Posterior vena cava (tissue), 2 donors: Measurements from ENCODE around the gene SRD5A3. TPM values are rescaled to one million over a fixed set of nuclear protein-coding genes. Genes with fewer than 3 reads are reported as not detected.

Source experiments
- DNase-seq: peaks from one replicate; pipeline ENCODE4 v3.0.0-alpha.2; 2020; ENCODE audit warnings: low spot score
- intact Hi-C, 2 donors: fragments of 100-400 bp; cut with DNase I; formaldehyde crosslinking; loops; one replicate each; pipeline versions ENCODE4 v1.14.1 to v1.14.2; 2022 to 2023
- total RNA-seq, 2 donors: library from RNA; stranded (reverse); fragmentation: NEBNext Ultra II Directional; extraction: Animal tissue kit (Norgen Biotek cat#: 25700); gene quantifications; one replicate each; pipeline ENCODE4 v1.2.1, GENCODE V29; 2021
- donor health status: DM: yes; HTN: yes; CAD: no.
- donor health status: DM: yes; HTN: yes; CAD: no.

SRD5A3 gene
- total RNA-seq, 2 donors from 2014 or later: 9.7 to 10.0 TPM

- no peak for DNase-seq
- intact Hi-C loops: no loop called here
Observed at GRCh38 chr4:55364691-55365344, 18.8 kb downstream of the SRD5A3 start.

- intact Hi-C loops: no loop called here
- DNase-seq: no peak
Observed at GRCh38 chr4:55365345-55365728, 19.3 kb downstream of the SRD5A3 start.

GRCh38 chr4:55366621-55367020 lies 20.6 kb downstream of the SRD5A3 start:
- intact Hi-C loops: no loop called here
- no peak for DNase-seq

DNA sequence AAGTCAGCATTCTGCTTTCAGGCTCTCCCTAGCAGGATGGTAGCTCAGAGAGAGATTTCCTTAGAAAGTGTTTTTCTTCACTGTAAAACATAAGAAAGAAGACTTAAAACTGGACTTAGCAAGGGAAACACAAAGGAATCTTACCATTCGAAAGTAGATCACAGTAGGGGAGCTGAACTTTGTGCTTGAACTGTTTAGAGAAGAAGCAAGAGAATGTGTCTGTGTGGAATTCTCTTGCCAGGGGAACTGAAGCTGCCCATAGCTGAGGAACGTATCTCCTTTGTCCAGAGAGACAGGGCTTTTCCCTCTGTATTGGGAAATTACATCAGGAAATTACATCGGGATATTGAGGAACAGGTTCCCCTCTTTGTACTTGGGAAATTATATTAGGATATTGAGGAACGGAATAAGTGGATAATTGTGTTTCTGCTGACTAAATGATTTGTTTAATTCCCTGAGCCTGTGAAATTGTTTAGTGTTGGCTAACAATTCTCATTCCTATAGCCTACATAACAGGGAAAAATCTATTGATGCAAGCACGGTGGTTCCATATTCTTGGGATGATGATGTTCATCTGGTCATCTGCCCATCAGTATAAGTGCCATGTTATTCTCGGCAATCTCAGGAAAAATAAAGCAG lies 21.2 kb downstream of the SRD5A3 start:
- no peak for DNase-seq
- intact Hi-C loops: no loop called here

GRCh38 chr4:55369968-55370367 lies 23.9 kb downstream of the SRD5A3 start:
- no peak for DNase-seq
- intact Hi-C loops: no loop called here

DNA sequence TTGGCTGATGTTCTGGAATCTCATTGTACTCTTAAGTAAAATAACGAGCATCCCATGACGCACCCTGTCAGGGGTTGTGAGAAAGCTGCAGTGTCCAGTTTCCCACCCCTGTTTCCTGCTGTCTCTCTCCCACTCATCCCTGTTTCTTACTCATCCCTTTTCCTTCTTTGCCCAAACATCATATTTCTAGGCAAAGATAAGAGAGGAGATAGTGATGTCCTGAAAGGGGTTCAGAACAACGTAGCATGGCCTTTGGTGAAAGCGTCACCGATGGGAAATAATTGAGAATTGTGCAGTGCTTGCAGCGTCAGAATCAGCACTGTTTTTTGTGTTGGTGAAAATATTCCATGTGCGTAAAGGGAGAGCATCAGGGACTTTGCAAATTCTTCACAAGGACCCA lies 26.2 kb downstream of the SRD5A3 start:
- intact Hi-C loops: no loop called here
- no peak for DNase-seq

GRCh38 chr4:55373461-55373860 lies 27.4 kb downstream of the SRD5A3 start:
- intact Hi-C loops: no loop called here
- DNase-seq: no peak

- intact Hi-C loops: no loop called here
- DNase-seq: no peak
Observed at GRCh38 chr4:55376698-55377097, 30.7 kb downstream of the SRD5A3 start.

DNA sequence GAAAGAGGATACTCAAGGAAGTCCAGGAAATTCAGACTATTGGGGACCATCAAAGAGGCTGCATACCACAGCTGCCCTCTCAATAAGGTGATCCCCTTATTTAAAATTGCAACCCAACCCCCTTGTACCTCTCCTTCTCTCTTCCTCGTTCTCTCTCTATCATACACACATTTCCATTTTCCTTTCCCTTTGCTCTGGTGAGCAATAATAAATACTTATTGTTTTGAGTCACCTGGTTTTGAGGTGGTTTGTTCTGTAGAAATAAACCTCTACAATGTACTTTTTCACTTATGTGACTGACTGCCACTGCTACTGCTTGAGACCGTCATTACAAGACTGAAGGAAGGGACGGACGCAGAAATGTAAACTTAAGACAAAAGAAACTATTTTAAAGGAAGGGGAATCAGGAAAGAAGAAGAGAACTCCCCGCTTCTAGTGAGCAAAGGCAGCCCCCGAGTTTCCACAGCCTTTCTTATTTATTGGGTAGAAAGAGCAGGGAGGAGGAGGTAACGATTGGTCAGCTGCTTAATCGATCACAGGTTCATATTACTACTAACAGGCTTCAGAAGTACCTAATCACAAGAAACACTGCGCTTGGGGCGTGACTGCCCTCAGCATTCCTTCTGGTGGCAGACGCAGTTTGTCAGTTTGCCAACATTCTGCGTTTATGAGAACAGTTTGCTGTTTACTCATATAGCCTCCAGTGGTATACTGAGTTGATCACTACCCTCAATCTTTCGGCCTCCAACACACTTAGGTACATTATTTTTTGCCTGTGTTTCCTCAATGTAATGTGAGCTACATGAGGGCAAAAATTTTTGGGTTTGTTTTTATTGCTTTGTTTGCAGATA lies 32.8 kb downstream of the SRD5A3 start:
- intact Hi-C loops: no loop called here
- DNase-seq: no peak

DNA sequence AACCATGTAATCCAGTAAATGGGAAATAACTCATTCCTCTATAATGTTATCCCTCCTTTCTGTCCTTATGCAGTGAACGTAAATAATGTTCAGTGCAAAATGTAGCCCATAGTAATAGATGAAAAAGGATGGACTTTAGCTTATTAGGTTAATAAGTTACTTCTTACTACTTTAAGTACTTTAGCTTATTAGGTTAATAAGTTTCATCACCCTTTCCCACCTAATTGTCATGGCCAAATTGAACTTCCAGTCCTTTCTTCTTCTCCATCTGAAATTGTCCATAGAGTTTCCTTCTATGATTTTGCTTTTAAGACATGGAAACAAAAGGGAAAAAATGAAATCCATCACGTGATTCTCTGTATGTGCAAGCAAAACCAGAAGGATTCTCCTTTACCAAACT lies 34.5 kb downstream of the SRD5A3 start:
- no peak for DNase-seq
- intact Hi-C loops: no loop called here

DNA sequence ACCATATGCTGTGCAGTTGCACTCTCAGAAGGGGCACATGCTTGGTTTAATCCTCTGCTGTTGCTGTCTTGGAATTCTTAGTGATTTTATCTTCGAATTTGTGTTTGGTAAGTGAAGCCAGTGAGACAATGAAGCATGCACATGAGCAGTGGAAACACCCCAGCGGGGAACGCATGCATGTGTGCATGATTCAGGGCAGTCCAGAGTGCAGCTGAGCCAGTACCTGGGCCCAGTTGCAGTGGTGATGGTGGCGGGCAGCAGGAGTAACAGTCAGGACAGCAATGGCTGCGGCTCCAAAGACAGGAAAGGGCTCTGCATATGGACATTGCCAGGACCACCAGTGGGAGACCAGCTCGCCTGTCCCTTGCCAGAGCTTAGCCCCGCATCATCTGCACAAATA lies 35.5 kb downstream of the SRD5A3 start:
- intact Hi-C loops: no loop called here
- DNase-seq: no peak

GRCh38 chr4:55382488-55383003 lies 36.5 kb downstream of the SRD5A3 start:
- intact Hi-C loops: no loop called here

GRCh38 chr4:55385201-55385649 lies 39.2 kb downstream of the SRD5A3 start:
- DNase-seq: no peak
- intact Hi-C loops: no loop called here

More at GRCh38 chr4:55382488-55383003, 36.5 kb downstream of the SRD5A3 start:
- no peak for DNase-seq

- no peak for DNase-seq
Observed at GRCh38 chr4:55386073-55386472, 40.0 kb downstream of the SRD5A3 start.

GRCh38 chr4:55386840-55387239 lies 40.8 kb downstream of the SRD5A3 start:
- intact Hi-C loops: no loop called here
- no peak for DNase-seq

More at GRCh38 chr4:55386073-55386472, 40.0 kb downstream of the SRD5A3 start:
- intact Hi-C loops: no loop called here

DNA sequence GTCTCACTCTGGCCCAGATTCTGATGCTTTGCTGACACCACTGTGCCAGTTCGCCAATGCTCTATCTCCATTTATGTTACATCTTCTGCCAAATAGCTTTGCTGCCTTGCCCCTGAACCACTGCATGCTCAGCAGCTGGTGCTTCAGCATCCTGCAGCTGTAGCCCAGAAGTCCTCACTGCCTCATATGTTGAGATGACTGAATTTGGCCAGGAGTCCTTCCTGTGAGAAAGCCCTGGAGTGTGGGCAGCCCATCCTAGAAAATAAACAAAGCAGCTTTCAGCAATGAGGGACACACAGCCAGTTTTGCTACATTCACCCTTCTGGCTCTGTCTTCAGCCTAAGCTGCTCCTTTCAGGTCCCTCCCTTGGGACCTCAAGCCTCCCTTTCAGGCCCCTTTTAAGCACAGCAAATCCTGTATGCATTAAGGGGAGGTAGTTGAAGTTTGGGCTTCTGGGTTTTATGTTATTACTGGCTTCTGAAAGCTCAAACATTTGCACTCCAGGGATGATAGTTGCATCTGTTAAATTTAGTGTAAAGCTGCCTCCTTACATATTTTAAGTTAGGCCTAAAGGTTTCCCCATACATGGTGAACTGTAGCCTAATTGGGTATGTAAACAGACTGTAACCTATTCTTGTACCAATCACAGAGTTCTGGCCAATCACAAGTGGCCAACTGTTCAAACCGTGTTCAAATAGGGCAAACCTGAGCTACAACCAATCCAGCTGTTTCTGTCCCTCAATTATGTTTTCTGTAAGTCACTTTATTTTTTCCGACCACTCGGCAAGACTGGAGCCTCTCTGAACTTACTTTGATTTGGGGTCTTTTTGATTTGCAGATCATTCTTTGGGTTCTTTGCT lies 47.6 kb downstream of the SRD5A3 start:
- intact Hi-C loops: no loop called here

GRCh38 chr4:55395218-55395528 lies 49.1 kb downstream of the SRD5A3 start:
- no peak for DNase-seq
- intact Hi-C loops: loop anchor here in 1 of 2 donors (5.0 kb wide), 2 partner anchors 48 to 457 kb away; partner anchors contain the start of genes EXOC1 and SRD5A3

More for the DNA sequence above, 47.6 kb downstream of the SRD5A3 start:
- no peak for DNase-seq

DNA sequence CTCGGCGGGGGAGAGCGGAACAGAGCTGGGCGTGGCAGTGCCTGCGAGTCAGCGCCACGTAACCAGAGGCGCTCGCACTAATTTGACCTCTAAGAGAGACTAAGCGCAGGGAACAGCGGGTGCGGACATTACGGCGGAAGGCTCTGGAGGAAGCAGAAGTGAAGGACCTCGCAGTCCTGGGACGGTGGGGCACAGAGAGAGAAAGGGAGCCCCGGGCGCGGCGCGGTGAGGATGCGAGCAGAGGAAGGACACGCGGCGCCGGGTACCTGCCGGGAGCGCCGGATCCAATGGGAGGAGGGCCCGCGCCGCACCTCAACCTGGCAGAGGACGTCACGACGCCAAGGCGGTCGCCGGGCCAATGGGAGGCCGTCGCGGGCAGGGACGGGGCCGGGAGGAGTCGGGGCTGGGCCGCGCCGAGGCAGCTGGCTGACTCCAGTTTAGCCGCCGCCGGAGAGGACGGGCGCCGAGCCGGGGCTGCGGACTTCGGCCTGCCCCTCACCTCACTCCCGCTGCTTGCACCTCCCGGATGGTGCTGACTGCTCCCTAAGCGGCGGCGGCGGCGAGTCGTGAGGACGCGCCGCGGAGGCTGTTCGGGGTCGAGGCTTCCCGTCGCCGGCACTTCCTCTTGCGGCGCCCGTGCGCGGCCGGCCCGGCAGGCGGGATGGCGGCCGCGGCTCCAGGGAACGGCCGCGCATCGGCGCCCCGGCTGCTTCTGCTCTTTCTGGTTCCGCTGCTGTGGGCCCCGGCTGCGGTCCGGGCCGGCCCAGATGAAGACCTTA lies 49.7 kb downstream of the SRD5A3 start, which contains the start of gene TMEM165:
TSS of gene TMEM165 (plus strand) at position 429 of the 779 bp plus-strand sequence. CDS start at position 662, 233 bp downstream.
- intact Hi-C loops: loop anchor here in 1 of 2 donors (5.0 kb wide), 2 partner anchors 48 to 457 kb away; partner anchors contain the start of genes EXOC1 and SRD5A3
- DNase-seq: peak; percentile 97
